K562 treated with DMSO at 1 percent for 24 hours (cell line): ENCODE results near the gene KAT14. TPM values are rescaled to one million over a fixed set of nuclear protein-coding genes. Genes with fewer than 3 reads are reported as not detected.

ENCODE experiments used
- total RNA-seq: library from RNA; unstranded; fragments of 300-600 nt; gene quantifications from 2 replicates; pipeline ENCODE4 v1.2.3, GENCODE V29; 2022; ENCODE audit warnings: low read depth; ENCODE audit not compliant: insufficient read depth

The KAT14 gene, protein sequence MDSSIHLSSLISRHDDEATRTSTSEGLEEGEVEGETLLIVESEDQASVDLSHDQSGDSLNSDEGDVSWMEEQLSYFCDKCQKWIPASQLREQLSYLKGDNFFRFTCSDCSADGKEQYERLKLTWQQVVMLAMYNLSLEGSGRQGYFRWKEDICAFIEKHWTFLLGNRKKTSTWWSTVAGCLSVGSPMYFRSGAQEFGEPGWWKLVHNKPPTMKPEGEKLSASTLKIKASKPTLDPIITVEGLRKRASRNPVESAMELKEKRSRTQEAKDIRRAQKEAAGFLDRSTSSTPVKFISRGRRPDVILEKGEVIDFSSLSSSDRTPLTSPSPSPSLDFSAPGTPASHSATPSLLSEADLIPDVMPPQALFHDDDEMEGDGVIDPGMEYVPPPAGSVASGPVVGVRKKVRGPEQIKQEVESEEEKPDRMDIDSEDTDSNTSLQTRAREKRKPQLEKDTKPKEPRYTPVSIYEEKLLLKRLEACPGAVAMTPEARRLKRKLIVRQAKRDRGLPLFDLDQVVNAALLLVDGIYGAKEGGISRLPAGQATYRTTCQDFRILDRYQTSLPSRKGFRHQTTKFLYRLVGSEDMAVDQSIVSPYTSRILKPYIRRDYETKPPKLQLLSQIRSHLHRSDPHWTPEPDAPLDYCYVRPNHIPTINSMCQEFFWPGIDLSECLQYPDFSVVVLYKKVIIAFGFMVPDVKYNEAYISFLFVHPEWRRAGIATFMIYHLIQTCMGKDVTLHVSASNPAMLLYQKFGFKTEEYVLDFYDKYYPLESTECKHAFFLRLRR
- total RNA-seq = 3.4 and 3.9 TPM in 2 replicates

GRCh38 chr20:18137412-18138265, at the start of gene KAT14, which contains the start of gene PET117:
TSS of gene KAT14 (plus strand) at chr20:18137863. CDS start at chr20:18142661, 4,798 bp downstream.
TSS of gene PET117 (plus strand) at chr20:18137863. CDS start at chr20:18137956, 93 bp downstream.

Other genes with a start within 250 kb of the KAT14 start
- 54.8 and 57.2 TPM in 2 replicates for gene SNX5, start 169.1 kb upstream of the KAT14 start, total RNA-seq
- gene MGME1, start 168.8 kb upstream of the KAT14 start, total RNA-seq = 25.7 and 26.3 TPM in 2 replicates
- gene OVOL2, start 79.9 kb upstream of the KAT14 start, total RNA-seq = not detected in 2 replicates
- gene PET117, start within 50 bp of the KAT14 start, total RNA-seq = 9.7 and 9.8 TPM in 2 replicates
- 6.2 and 6.6 TPM in 2 replicates for gene ZNF133, start 150.7 kb downstream of the KAT14 start, total RNA-seq